HG03342 (cell line): ENCODE data around the gene AP5M1.
"Not testable (repeated sequence)": the region's sequence is repeated elsewhere in the genome, so short reads cannot be mapped to it uniquely, and the experiment has no call there.

Source experiments
- ATAC-seq: cut with Tn5 transposase; IDR thresholded peaks from one replicate; pipeline ENCODE4 v1.9.1; 2021; ENCODE audit warnings: mild to moderate bottlenecking, moderate library complexity; ENCODE audit not compliant: unreplicated experiment

The AP5M1 gene

GRCh38 chr14:57287745-57288144 is 19.0 kb downstream of the AP5M1 start:
- no peak for ATAC-seq

DNA sequence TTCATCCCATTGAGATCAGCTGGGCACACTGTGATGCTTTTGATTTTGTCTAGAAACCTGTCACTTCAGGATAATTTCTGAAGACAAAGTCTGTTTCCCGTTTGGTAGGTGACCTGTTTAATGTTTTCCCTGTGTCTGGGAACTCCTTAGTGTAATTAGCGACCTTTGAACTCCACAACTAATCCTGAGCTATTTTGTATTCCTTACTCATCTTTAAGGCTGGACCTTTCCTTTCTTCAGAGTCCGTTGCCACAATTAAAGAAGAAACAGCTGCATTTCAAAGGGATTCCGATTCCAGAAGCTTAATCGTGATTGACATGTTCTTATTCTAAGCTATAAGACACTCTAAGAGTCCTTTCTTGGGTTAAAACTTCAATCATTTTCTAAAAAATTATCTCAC is 22.0 kb downstream of the AP5M1 start:
- no peak for ATAC-seq

GRCh38 chr14:57291692-57292647 is 23.2 kb downstream of the AP5M1 start:
- no peak for ATAC-seq

- no peak for ATAC-seq
These were observed 25.4 kb downstream of the AP5M1 start for GRCh38 chr14:57293866-57294837.

GRCh38 chr14:57295239-57295638 is 26.5 kb downstream of the AP5M1 start:
- no peak for ATAC-seq

GRCh38 chr14:57297852-57298251 is 29.1 kb downstream of the AP5M1 start:
- no peak for ATAC-seq

GRCh38 chr14:57299511-57299910 is 30.7 kb downstream of the AP5M1 start:
- ATAC-seq: no peak

DNA sequence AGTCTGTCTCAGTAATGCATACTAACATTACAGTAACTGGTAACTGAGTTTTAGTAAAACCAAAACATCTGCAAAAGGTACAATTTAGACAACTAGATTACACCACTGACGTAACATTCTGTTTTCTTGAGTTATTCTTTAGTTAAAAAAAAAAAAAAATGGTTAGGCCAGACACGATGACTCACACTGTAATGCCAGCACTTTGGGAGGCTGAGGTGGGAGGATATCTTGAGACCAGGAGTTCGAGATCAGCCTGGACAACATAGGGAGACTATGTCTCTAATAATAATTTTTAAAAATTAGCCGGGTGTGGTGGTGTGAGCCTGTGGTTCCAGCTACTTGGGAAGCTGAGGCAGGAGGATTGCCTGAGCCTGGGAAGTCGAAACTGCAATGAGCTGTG is 34.1 kb downstream of the AP5M1 start:
- ATAC-seq: no peak

- no peak for ATAC-seq
These were observed 45.8 kb downstream of the AP5M1 start for GRCh38 chr14:57314396-57315089.

DNA sequence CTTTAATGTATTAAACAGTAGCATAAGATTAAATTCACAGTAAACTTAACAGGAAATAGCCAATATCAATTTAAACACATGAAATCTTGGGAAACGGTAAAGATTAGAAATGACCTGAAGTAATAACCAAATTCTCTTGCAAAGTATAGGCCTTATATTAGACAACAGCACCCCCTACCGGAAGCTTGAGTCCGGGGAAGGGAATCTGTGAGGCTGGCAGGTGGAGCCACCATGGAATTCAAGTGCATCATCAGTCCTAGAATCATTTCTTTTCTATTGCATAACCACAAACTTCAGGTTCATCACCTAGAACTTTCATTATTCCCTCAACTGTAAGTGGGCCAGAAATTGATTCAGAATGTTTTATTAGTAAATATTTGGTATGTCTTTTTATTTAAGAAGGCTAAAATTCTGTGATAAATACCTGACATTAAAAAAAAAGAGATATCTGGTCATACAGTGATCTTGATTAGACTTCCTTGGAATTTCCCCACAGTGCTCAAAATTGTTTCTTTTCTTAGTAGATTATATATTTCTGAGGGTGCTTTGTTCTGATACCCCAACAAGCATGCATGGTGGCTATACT is 48.6 kb downstream of the AP5M1 start:
- ATAC-seq: no peak

DNA sequence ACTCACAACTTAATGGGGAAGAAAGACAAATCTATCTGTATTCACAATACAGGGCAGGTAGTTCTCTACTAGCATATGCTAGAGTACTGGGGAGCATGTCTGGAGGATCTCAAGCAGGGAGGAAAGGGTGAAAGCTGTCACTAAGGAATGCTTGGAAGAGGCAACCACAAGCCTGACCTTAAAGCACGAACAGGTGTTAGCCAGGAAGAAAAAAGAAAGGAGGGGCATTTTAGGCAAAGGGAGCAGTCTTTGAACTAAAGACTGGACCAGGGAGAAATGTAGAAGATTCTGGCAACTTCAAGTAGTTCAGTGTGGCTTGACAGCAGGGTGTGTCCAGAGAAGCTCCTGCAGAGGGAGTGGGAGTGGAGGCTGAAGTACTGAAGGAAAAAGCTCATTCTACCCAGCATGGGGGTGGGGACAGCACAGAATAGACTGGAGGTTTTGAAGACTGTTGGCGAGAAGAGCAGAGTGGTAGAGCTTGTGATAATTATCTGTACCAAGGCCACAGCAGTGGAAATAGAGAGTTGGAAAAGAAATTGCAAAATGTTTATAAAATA is 50.9 kb downstream of the AP5M1 start:
- no peak for ATAC-seq

- no peak for ATAC-seq
These were observed 55.0 kb downstream of the AP5M1 start for GRCh38 chr14:57323721-57324120.

- ATAC-seq: peak; percentile 80
These were observed 57.5 kb downstream of the AP5M1 start for GRCh38 chr14:57326253-57326652.

DNA sequence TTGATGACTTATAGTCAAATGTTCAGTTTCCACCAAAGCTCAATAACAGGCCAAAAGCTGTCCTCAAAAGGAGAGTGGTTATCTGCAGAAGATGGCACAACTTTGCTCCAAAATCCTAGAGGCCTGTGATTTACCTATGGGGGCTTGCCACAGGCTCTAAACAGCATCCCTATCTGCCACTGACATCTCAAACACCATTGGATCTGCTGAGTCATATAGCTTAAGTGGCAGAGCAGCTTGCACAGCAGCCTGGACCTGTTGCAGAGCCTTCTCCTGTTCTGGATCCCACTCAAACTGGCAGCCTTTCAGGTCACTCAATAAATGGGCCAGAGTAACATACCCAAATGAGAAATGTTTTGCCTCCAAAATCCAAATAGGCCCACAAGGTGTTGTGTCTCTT is 61.1 kb downstream of the AP5M1 start:
- ATAC-seq: no peak

DNA sequence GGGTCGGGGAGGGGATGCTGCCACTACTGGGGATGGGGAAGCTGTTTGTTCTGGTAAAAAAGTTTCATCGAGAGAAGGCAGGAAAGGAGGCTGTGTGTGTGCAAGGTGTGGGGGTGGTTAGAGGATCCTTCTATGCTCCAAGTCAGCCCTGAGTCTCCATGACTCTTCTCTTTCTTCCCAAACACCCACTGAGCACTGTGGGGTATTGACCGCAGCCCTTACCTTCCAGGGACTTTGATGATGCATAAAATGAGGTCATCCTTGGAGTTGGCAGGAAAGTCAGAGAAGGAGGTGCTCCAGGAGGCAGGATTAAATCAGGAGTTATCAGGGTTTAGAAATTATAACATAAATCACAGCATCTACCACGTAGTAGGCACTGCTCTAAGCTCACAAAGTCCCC is 63.7 kb downstream of the AP5M1 start:
- ATAC-seq: not testable (repeated sequence)

DNA sequence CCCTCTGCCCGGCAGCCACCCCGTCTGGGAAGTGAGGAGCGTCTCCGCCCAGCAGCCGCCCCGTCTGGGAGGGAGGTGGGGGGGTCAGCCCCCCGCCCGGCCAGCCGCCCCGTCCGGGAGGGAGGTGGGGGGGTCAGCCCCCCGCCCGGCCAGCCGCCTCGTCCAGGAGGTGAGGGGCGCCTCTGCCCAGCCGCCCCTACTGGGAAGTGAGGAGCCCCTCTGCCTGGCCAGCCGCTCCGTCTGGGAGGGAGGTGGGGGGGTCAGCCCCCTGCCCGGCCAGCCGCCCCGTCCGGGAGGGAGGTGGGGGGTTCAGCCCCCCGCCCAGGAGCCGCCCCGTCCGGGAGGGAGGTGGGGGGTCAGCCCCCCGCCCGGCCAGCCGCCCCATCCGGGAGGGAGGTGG is 65.0 kb downstream of the AP5M1 start:
- not testable (repeated sequence) for ATAC-seq

DNA sequence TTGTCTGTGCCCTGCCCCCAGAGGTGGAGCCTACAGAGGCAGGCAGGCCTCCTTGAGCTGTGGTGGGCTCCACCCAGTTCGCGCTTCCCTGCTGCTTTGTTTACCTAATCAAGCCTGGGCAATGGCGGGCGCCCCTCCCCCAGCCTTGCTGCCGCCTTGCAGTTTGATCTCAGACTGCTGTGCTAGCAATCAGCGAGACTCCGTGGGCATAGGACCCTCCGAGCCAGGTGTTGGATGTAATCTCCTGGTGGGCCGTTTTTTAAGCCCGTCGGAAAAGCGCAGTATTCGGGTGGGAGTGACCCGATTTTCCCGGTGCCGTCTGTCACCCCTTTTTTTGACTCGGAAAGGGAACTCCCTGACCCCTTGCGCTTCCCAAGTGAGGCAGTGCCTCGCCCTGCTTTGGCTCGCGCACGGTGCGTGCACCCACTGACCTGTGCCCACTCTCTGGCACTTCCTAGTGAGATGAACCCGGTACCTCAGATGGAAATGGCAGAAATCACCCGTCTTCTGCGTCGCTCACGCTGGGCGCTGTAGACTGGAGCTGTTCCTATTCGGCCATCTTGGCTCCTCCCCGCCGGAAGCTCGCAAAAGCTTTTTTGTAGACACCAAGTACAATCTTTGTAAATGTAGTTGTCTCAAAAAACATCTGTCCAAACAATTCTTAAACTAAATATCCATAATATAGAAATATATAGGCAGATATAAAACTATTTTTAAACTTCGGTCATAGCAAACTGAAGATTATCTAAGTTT is 75.0 kb downstream of the AP5M1 start:
- ATAC-seq: not testable (repeated sequence)

DNA sequence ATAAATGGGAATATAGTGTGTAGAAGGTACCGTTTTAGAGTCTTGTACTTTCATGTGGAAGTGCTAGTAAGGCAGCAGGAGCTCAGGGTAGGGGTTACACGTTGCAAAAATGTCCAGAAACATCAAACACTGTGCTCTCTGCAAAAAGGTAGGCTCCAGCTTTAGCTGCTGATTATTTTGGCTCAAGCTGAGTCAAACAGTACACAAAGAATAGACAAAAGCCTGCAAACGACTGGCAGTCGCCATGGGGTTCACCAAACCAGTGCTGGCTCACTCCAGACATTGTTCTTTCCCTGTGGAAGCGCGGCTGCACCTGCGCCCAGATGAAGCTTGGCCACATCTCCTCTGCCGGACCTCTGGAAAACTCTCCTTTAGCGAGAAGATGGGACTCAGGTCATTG is 76.3 kb downstream of the AP5M1 start:
- no peak for ATAC-seq

- ATAC-seq: no peak
These were observed 78.0 kb downstream of the AP5M1 start for GRCh38 chr14:57346741-57347140.
